Activated T-cell treated with anti-CD3 and anti-CD28 coated beads, Interleukin-2, amount 50 U/mL, for 24 hours (primary cell): ENCODE measurements around the gene IL15RA.
"Not testable (repeated sequence)": the region's sequence is repeated elsewhere in the genome, so short reads cannot be mapped to it uniquely, and the experiment has no call there.

Experiments
- DNase-seq: peaks from one replicate; pipeline ENCODE4 v3.0.0-alpha.2; 2020
- H3K27ac Mint-ChIP-seq: 2 replicates; pipeline ENCODE4 v1.8.0; 2020; ENCODE audit warnings: mild to moderate bottlenecking, mixed read lengths
- H3K27me3 Mint-ChIP-seq: 2 replicates; pipeline ENCODE4 v1.8.0; 2020; ENCODE audit warnings: mixed read lengths
- H3K36me3 Mint-ChIP-seq: 2 replicates; pipeline ENCODE4 v1.8.0; 2020; ENCODE audit warnings: low read depth, mixed read lengths
- H3K4me1 Mint-ChIP-seq: 2 replicates; pipeline ENCODE4 v1.8.0; 2020; ENCODE audit warnings: low read depth, mixed read lengths
- H3K4me3 Mint-ChIP-seq: 2 replicates; pipeline ENCODE4 v1.8.0; 2020; ENCODE audit warnings: mild to moderate bottlenecking, moderate library complexity, mixed read lengths
- H3K9me3 Mint-ChIP-seq: 2 replicates; pipeline ENCODE4 v1.8.0; 2020; ENCODE audit warnings: mixed read lengths

The IL15RA gene

DNA sequence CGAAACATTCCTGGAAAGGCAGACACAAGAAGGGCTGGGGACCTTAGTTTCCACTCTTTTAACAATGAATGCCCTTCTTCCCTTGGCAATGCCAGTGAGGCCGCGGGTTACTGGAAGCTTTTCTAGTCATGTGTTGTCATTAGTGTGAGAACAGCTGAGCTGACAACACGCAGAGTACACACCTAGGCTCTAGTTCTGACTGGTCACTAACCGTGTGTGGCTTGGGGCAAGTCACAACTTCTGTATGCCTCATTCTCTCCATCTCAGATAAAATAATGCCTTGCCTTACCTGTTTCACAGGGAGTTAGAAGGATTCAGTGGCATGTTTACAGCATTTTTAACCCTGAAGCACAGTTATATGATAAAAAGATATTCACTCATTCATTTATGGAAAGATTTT, 55.6 kb downstream of the IL15RA start:
- H3K4me1 Mint-ChIP-seq = peaks cover 3% of the 10 kb centered on the region
- H3K27ac Mint-ChIP-seq = no peak overlapping the region
- H3K27me3 Mint-ChIP-seq = no peaks in the 10 kb centered on the region
- no peak overlapping the region for H3K4me3 Mint-ChIP-seq
- H3K9me3 Mint-ChIP-seq = no peaks in the 10 kb centered on the region
- H3K36me3 Mint-ChIP-seq = peaks cover 98% of the 10 kb centered on the region
- no peak for DNase-seq

DNA sequence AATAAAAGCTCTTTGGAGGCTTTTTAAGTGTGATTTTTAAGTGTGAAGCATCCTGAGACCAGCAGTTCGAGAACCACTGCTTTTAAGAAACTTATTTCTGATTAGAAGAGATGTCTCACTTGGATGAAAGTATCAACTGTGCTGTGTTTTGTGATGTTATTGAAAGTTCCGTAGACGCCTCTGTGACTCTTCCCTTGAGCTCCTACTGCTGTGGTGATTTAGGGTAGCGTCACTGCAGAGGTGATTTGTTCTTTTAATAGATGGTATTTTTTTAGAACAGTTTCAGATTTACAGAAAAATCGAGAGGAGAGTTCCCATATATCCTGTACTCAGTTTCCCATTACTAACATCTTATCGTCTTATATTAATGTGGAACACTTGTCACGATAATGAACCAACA, 57.8 kb downstream of the IL15RA start:
- Mint-ChIP-seq H3K36me3 (peaks cover 99% of the 10 kb centered on the region), H3K27ac (no peak overlapping the region)

DNA sequence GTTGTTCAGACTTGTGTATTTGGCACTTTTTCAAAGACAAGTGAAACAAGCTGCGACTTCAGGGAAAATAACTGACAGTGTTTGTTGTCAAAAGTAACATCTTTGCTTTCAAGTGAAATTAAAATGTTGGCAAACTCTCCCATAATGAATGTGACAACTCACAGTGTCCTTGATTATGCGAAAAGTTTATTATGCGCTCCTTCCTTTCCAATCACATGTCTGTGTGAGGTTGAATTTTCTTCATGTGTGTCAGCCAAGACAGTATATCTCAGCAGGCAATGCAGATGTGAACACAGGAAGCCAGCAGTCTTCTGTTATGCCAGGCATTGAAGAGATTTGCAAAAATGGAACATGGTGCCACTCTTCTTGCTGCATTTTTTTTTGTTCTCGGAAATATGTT, 58.6 kb downstream of the IL15RA start:
- Mint-ChIP-seq H3K36me3 (peaks cover 99% of the 10 kb centered on the region), H3K4me1 (peaks cover 3% of the 10 kb centered on the region), H3K9me3 (no peaks in the 10 kb centered on the region)

More for the DNA sequence above, 57.8 kb downstream of the IL15RA start:
- Mint-ChIP-seq H3K4me3 (no peak overlapping the region), H3K9me3 (no peaks in the 10 kb centered on the region), H3K27me3 (no peaks in the 10 kb centered on the region), H3K4me1 (peaks cover 3% of the 10 kb centered on the region)
- DNase-seq = no peak

DNA sequence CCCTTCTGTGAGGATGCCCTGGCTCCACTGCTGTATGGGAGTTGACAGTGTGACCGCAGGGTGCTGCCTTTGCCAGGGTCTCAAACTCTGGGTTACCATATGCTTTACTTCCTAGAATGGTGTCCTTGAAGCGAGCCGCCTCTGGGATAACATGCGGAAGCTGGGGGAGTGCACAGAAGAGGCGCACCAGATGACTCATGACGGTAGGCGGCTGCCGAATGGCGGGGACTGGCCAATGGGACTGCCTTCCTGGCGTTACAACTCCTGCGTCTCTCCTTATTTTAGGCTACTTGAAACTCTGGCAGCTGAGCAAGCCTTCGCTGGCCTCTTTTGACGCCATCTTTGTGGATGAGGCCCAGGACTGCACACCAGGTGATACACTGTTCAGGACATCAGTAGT, 60.0 kb downstream of the IL15RA start:
- Mint-ChIP-seq H3K9me3 (no peaks in the 10 kb centered on the region), H3K4me1 (peaks cover 3% of the 10 kb centered on the region), H3K27me3 (no peaks in the 10 kb centered on the region), H3K27ac (no peak overlapping the region), H3K36me3 (peaks cover 98% of the 10 kb centered on the region), H3K4me3 (no peak overlapping the region)
- no peak for DNase-seq

More for the DNA sequence above, 58.6 kb downstream of the IL15RA start:
- H3K27ac Mint-ChIP-seq = no peak overlapping the region
- no peak for DNase-seq
- no peaks in the 10 kb centered on the region for H3K27me3 Mint-ChIP-seq
- no peak overlapping the region for H3K4me3 Mint-ChIP-seq

DNA sequence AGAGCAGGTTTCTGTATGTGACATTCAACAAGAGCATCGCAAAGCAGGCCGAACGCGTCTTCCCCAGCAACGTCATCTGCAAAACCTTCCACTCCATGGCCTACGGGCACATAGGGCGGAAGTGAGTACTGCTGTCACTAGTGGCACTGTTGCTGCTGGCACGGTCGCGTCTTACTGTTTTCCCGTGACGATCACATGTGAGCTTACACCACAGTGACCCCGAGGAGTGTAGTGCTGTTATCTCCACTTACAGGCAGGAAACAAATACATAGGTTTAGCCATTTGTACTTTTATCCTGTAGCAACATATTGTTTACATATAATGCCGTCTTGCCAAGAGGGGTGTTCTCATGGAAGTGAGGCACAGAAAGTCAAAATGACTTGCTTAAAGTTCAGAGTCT, 61.9 kb downstream of the IL15RA start:
- Mint-ChIP-seq H3K4me3 (no peak overlapping the region), H3K4me1 (peaks cover under 1% of the 10 kb centered on the region), H3K27me3 (no peaks in the 10 kb centered on the region), H3K27ac (no peak overlapping the region), H3K9me3 (no peaks in the 10 kb centered on the region), H3K36me3 (peaks cover 95% of the 10 kb centered on the region)
- DNase-seq = no peak

DNA sequence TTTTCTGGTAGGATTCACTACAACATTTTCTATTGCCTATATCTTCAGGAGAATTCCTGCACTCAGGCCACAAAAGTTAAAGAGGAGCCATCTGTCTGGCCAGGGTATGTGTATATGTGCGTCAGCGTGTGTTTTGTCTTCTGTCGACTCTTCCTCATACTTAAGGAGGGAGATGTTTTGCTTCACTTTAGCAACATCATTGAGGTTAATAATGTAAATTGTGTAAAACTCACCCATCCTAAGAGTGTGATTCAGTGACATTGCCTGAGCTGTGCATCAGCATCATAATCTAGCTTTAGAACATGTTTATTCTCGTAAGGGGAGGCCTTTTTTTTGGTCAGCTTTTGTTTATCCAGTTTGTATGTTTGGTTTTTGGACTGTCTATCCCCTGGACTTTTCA, 63.6 kb downstream of the IL15RA start:
- Mint-ChIP-seq H3K4me1 (no peaks in the 10 kb centered on the region), H3K4me3 (no peak overlapping the region), H3K9me3 (no peaks in the 10 kb centered on the region), H3K36me3 (peaks cover 96% of the 10 kb centered on the region), H3K27ac (no peak overlapping the region), H3K27me3 (no peaks in the 10 kb centered on the region)
- no peak for DNase-seq

DNA sequence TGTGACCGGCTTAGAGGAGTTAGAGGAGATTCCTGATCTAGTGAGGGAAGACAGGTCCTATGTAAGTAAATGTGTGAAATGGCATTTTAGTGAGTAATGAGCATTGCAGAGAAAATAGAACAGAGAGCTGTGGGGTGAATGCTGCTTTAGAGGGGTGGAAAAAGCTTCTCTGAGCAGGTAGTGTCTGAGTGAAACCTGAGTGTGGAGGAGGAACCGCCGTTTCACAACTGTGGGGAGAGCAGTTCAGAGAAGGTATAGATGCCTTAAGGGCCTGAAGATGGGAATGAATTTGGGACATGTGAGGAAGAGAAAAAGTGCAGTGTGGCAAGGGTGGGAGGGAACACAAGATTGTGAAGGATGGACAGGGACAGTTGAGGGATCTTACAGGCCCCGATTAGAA, 65.7 kb downstream of the IL15RA start:
- H3K9me3 Mint-ChIP-seq = no peaks in the 10 kb centered on the region
- no peak overlapping the region for H3K27ac Mint-ChIP-seq
- peaks cover 94% of the 10 kb centered on the region for H3K36me3 Mint-ChIP-seq
- DNase-seq = no peak
- H3K4me3 Mint-ChIP-seq = no peak overlapping the region
- H3K27me3 Mint-ChIP-seq = no peaks in the 10 kb centered on the region
- peaks cover 4% of the 10 kb centered on the region for H3K4me1 Mint-ChIP-seq

DNA sequence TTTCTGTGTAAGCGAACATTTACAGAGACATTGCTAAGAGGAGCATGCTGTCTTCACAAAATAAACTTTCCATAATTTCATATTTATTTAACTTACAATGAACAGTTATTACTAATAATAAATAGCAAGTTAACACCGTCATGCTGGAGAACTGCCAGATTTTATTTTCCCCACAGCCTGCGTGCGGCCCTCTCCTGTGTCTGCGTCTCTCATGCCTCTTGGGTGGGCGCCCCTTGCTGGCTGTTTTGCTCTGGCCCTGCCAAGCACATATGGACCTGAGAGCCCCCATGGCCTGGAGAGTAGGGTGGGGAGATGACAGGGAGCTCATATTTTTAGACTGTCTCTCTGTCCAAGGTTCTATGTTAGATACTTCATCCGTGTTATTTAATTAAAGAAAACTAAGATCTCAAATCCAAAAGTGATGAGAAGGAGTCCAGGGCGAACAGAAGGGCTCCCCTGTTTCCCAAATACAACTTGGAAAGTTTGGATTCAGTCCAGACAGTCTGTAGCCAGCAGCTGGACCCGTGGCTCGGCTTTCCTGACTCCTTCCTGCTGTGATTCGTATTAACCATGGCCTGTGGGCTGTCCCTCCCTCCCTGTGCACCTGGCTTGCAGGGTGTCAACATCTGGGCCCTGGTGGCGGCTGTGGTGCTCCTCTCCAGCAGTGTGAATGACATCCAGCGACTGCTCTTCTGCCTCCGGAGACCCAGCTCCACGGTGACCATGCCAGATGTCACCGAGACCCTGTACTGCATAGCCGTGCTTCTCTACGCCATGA, 66.8 kb downstream of the IL15RA start:
- Mint-ChIP-seq H3K27ac (no peak overlapping the region), H3K4me1 (peaks cover 10% of the 10 kb centered on the region), H3K27me3 (no peaks in the 10 kb centered on the region), H3K4me3 (no peak overlapping the region), H3K36me3 (peaks cover 94% of the 10 kb centered on the region), H3K9me3 (no peaks in the 10 kb centered on the region)
- no peak for DNase-seq

DNA sequence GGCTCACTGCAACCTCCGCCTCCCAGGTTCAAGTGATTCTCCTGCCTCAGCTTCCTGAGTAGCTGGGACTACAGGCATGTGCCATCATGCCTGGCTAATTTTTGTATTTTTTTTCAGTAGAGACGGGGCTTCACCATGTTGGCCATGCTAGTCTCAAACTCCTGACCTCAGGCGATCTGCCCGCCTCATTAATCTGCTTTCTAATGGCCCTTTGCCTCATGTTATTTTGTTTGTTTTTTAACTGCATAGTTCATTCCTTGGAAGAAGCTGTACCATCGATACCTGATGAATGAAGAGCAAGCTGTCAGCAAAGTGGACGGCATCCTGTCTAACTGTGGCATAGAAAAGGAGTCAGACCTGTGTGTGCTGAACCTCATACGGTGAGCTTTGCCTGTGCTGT, 68.7 kb downstream of the IL15RA start:
- not testable (repeated sequence) for DNase-seq, H3K27ac Mint-ChIP-seq
- peaks cover 83% of the 10 kb centered on the region for H3K36me3 Mint-ChIP-seq

DNA sequence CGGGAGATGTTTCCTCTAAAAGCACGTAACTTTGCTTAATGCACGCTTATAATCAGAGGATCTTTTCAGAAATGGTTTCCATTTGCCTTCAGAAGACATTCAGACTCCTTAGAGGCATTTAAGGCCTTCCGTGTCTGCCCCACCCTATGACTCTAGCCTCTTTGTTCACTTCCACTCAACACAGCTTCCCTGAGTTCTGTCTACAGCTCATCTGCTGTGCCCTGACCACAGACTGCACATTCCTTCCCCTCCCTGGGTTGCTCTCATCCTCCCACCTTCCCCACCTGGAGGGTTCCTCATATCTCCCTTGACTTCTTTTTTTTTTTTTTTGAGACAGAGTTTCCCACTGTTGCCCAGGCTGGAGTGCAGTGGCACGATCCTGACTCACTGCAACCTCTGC, 70.7 kb downstream of the IL15RA start:
- no peak overlapping the region for H3K4me3 Mint-ChIP-seq
- DNase-seq = no peak
- no peaks in the 10 kb centered on the region for H3K27me3 Mint-ChIP-seq
- no peaks in the 10 kb centered on the region for H3K9me3 Mint-ChIP-seq
- peaks cover 23% of the 10 kb centered on the region for H3K4me1 Mint-ChIP-seq
- peaks cover 73% of the 10 kb centered on the region for H3K36me3 Mint-ChIP-seq
- H3K27ac Mint-ChIP-seq = no peak overlapping the region

More for the DNA sequence above, 68.7 kb downstream of the IL15RA start:
- not testable (repeated sequence) for H3K4me3 Mint-ChIP-seq, H3K9me3 Mint-ChIP-seq, H3K27me3 Mint-ChIP-seq
- peaks cover 18% of the 10 kb centered on the region for H3K4me1 Mint-ChIP-seq

DNA sequence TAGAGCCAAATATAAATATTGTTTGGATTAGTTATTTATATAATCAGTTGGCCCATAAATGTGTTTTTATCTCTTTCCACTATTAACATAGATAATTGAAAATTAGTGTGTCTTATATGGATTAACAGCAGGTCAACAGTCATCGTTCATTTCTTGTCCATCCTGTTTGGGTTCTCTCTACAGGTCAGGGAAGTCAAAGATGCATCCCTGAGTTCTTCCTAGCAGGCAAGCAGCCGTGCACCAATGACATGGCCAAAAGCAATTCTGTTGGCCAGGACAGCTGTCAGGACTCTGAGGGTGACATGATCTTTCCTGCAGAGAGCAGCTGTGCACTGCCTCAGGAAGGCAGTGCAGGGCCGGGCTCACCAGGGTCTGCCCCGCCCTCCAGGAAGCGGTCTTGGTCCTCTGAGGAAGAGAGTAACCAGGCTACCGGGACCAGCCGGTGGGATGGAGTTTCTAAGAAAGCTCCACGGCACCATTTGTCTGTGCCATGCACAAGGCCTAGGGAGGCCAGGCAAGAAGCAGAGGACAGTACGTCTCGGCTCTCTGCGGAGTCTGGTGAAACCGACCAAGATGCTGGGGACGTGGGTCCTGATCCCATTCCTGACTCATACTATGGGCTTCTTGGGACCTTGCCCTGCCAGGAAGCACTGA, 71.4 kb downstream of the IL15RA start:
- no peaks in the 10 kb centered on the region for H3K27me3 Mint-ChIP-seq
- H3K27ac Mint-ChIP-seq = peak overlapping the region; percentile 10
- H3K36me3 Mint-ChIP-seq = peaks cover 66% of the 10 kb centered on the region

DNA sequence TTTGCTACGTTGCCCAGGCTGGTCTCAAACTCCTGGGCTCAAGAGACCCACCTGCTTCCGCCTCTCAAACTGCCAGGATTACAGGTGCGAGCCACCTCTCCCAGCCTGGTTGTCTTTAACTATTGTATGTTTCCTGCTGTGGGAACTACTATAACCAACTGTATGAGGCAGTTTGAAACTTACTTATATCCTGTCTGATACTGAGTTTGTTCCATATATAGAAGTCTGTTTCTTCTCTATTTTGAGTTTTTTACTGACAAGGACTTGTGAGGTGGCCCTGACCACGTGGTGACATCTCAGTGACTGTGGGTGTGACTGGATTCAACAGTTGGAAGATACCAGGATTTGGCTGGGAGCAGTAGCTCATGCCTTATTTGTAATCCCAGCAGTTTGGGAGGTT, 73.1 kb downstream of the IL15RA start:
- Mint-ChIP-seq H3K27ac (peak overlapping the region; percentile 74), H3K4me3 (no peak overlapping the region), H3K9me3 (no peaks in the 10 kb centered on the region), H3K36me3 (peaks cover 55% of the 10 kb centered on the region), H3K4me1 (peaks cover 27% of the 10 kb centered on the region), H3K27me3 (no peaks in the 10 kb centered on the region)
- DNase-seq = no peak

More for the DNA sequence above, 71.4 kb downstream of the IL15RA start:
- Mint-ChIP-seq H3K9me3 (no peaks in the 10 kb centered on the region), H3K4me3 (no peak overlapping the region), H3K4me1 (peaks cover 24% of the 10 kb centered on the region)
- no peak for DNase-seq

DNA sequence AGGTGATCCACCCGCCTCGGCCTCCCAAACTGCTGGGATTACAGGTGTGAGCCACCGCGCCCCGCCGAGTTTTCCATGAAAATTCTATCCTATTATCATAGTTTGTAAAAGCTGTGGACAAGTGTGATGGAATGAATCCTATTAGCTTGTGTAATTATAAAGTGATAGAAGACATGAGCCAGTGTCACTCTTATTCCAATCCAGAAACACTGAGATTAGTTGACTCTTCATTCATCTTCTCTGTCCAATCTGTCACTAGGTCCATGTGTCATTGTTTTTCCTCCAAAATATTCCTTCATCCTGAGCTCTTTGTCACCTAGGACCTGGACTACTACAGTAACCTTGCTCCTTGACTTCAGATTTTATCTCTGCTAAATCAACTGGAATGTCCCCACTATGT, 73.8 kb downstream of the IL15RA start:
- H3K36me3 Mint-ChIP-seq = peaks cover 54% of the 10 kb centered on the region
- H3K27me3 Mint-ChIP-seq = no peaks in the 10 kb centered on the region
- no peaks in the 10 kb centered on the region for H3K9me3 Mint-ChIP-seq
- no peak overlapping the region for H3K27ac Mint-ChIP-seq
- H3K4me1 Mint-ChIP-seq = peaks cover 28% of the 10 kb centered on the region
- DNase-seq = no peak
- H3K4me3 Mint-ChIP-seq = no peak overlapping the region

DNA sequence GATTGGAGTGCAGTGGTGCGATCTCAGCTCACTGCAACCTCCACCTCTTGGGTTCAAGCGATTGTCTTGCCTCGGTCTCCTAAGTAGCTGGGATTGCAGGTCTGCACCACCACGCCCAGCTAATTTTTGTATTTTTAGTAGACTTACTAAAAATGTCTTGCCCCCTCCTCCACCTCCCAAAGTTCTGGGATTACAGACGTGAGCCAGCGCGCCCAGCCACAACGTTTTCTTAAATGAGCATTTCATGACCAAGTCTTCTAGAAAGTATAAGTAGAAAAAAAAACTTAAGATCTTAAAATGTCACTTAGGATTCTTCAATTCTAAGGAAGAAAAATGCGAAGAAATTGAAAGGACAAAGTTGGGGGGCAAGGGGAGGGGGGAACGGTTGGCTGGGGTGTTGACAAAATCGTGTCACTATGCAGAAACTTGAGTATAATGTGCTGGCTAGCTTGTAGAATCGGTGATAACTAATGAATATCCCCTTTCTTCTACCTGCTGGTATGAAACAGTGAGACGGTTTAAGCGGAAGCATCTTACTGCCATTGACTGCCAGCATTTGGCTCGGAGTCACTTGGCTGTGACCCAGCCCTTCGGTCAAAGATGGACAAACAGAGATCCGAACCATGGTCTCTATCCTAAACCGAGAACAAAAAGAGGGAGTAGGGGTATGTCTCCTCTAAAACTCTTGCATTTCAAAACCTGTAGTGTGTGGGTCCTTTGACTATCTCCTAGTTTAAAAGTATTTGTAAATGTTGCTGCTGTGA, 74.7 kb downstream of the IL15RA start:
- H3K4me3 Mint-ChIP-seq = no peak overlapping the region
- peaks cover 26% of the 10 kb centered on the region for H3K4me1 Mint-ChIP-seq
- peaks cover 51% of the 10 kb centered on the region for H3K36me3 Mint-ChIP-seq
- no peak for DNase-seq
- H3K27ac Mint-ChIP-seq = no peak overlapping the region
- peaks cover 4% of the 10 kb centered on the region for H3K9me3 Mint-ChIP-seq
- H3K27me3 Mint-ChIP-seq = no peaks in the 10 kb centered on the region
